HG03060 (cell line): ENCODE results near the gene FLT3LG.

Source experiments
- ATAC-seq: cut with Tn5 transposase; IDR thresholded peaks from one replicate; pipeline ENCODE4 v1.9.1; 2021; ENCODE audit warnings: low read depth, moderate number of reproducible peaks; ENCODE audit not compliant: unreplicated experiment

The FLT3LG gene

GRCh38 chr19:49507803-49508494, 33.9 kb downstream of the FLT3LG start:
- ATAC-seq: no peak

- no peak for ATAC-seq
These were observed 39.1 kb downstream of the FLT3LG start for GRCh38 chr19:49512970-49513745.

- ATAC-seq: no peak
These were observed 39.7 kb downstream of the FLT3LG start for GRCh38 chr19:49513746-49514118.

GRCh38 chr19:49514151-49514550, 40.1 kb downstream of the FLT3LG start:
- ATAC-seq: no peak

GRCh38 chr19:49515767-49516166, 41.8 kb downstream of the FLT3LG start:
- no peak for ATAC-seq

GRCh38 chr19:49518033-49518432, 44.0 kb downstream of the FLT3LG start:
- no peak for ATAC-seq

GRCh38 chr19:49520705-49521319, 46.8 kb downstream of the FLT3LG start:
- no peak for ATAC-seq

- ATAC-seq: no peak
These were observed 50.9 kb downstream of the FLT3LG start for GRCh38 chr19:49524812-49525455.

GRCh38 chr19:49528211-49528771, 54.3 kb downstream of the FLT3LG start:
- ATAC-seq: no peak

- no peak for ATAC-seq
These were observed 56.7 kb downstream of the FLT3LG start for GRCh38 chr19:49530708-49531107.

GRCh38 chr19:49533551-49534488, 59.8 kb downstream of the FLT3LG start:
- ATAC-seq: no peak

GRCh38 chr19:49534632-49535385, 60.8 kb downstream of the FLT3LG start:
- ATAC-seq: no peak
